ENCODE data around the gene RBCK1.

Gene RBCK1

DNA sequence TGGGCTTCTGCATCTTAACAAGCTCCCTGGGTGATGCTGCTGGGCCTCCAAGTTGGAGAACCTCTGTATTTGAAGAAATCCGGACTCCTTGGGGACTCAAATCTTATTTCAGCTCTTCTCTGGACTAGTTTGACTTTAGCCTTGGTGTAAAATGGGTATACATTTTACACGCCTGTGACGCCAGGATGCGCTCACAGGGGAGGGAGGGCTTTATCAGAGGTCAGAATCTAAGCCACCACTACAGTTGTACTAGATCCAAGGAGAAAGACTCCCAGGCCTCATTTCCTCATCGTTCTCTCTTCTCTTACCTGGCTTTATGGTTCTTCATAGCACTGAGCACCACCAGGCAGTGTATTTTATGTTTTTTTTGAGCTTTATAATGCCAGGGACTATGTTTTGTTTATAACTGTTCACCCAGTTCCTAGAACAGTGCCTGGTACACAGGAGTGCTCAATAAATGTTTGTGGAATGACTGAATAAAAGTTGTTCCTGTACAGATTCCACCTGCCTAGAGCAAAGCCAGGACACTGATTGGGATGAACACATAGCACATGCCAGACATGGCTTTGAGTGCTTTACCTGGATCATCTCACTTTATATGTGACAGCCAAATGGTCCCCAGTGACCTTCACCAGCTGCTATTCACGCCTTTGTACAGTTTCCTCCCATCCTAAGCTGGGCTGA lies 5.1 kb upstream of the RBCK1 start:
- H3K9me3 ChIP-seq (replicated peaks; ENCODE audit: low read length), result no peaks in the 10 kb centered on the region
- no peaks in the 10 kb centered on the region for H3K36me3 ChIP-seq (ENCODE audit: insufficient read depth, low read length)
- no peak overlapping the region for H3K9ac ChIP-seq (ENCODE audit: low read depth, low read length)
- H3K4me2 ChIP-seq (ENCODE audit: low read length), result no peak overlapping the region
- H3K4me3 ChIP-seq (ENCODE audit: low read length), result no peak overlapping the region
- H3K4me1 ChIP-seq (ENCODE audit: control insufficient read depth, insufficient read depth, low read length), result peaks cover 6% of the 10 kb centered on the region
- no peaks in the 10 kb centered on the region for H3K27me3 ChIP-seq (ENCODE audit: control insufficient read depth, insufficient read depth, low read length)

- Histone ChIP-seq H3K27me3 (ENCODE audit: control insufficient read depth, insufficient read depth, low read length) (no peaks in the 10 kb centered on the region), H3K4me3 (ENCODE audit: low read length) (no peak overlapping the region), H3K36me3 (ENCODE audit: insufficient read depth, low read length) (no peaks in the 10 kb centered on the region), H3K9ac (ENCODE audit: low read depth, low read length) (no peak overlapping the region), H3K4me1 (ENCODE audit: control insufficient read depth, insufficient read depth, low read length) (peaks cover 6% of the 10 kb centered on the region), H3K4me2 (ENCODE audit: low read length) (no peak overlapping the region), H3K9me3 (replicated peaks; ENCODE audit: low read length) (no peaks in the 10 kb centered on the region)
Observed at GRCh38 chr20:403582-403957, 4.5 kb upstream of the RBCK1 start.

GRCh38 chr20:404088-404487 lies 4.0 kb upstream of the RBCK1 start:
- no peak overlapping the region for H3K4me3 ChIP-seq (ENCODE audit: low read length)
- H3K4me1 ChIP-seq (ENCODE audit: control insufficient read depth, insufficient read depth, low read length), result peaks cover 9% of the 10 kb centered on the region
- no peaks in the 10 kb centered on the region for H3K9me3 ChIP-seq (replicated peaks; ENCODE audit: low read length)
- no peak overlapping the region for H3K4me2 ChIP-seq (ENCODE audit: low read length)
- no peaks in the 10 kb centered on the region for H3K36me3 ChIP-seq (ENCODE audit: insufficient read depth, low read length)
- no peaks in the 10 kb centered on the region for H3K27me3 ChIP-seq (ENCODE audit: control insufficient read depth, insufficient read depth, low read length)
- H3K9ac ChIP-seq (ENCODE audit: low read depth, low read length), result no peak overlapping the region

DNA sequence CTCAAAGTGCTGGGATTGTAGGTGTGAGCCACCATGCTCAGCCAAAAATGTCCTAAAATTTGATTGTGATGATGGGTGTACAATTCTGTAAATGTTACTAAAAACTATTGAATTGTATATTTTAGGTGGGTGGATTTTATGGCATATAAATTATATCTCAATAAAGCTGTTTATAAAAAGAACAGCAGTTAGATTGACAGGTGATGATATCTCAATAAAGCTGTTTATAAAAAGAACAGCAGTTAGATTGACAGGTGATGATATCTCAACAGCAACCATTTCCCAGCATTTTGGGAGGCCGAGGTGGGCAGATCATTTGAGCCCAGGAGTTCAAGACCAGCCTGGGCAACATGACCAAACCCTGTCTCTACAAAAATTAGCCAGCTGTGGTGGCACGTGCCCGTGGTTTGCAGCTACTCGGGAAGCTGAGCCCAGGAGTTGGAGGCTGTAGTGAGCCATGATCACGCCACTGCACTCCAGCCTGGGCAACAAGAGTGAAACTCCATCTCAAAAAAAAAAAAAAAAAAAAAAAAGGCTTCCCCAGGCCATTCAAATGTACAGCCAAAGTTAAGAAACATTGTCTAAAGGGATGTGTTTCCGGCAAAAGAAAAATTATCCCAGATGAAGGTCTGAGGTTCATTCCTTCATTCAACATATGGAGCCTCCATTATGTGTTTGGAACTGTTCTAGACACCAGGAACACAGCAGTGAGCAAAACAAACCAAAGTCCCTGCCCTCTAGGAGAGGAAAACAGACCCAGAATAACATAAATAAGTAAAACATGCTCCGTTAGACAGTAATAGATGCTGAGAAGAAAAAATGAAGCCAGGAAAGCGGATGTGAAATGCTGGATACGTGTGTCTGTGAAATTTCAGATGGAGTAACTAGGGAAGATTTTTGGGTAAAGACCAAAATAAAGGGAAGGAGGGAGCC lies 1.6 kb upstream of the RBCK1 start:
- Histone ChIP-seq H3K27me3 (ENCODE audit: control insufficient read depth, insufficient read depth, low read length) (no peaks in the 10 kb centered on the region), H3K4me3 (ENCODE audit: low read length) (no peak overlapping the region), H3K4me2 (ENCODE audit: low read length) (peak overlapping the region; percentile 97), H3K9ac (ENCODE audit: low read depth, low read length) (no peak overlapping the region), H3K4me1 (ENCODE audit: control insufficient read depth, insufficient read depth, low read length) (peaks cover 21% of the 10 kb centered on the region), H3K9me3 (replicated peaks; ENCODE audit: low read length) (no peaks in the 10 kb centered on the region), H3K36me3 (ENCODE audit: insufficient read depth, low read length) (peaks cover 13% of the 10 kb centered on the region)

GRCh38 chr20:407133-407952 lies 756 bp upstream of the RBCK1 start:
- peak overlapping the region; percentile 97 for H3K4me2 ChIP-seq (ENCODE audit: low read length)
- H3K9me3 ChIP-seq (replicated peaks; ENCODE audit: low read length), result no peaks in the 10 kb centered on the region
- H3K4me1 ChIP-seq (ENCODE audit: control insufficient read depth, insufficient read depth, low read length), result peaks cover 21% of the 10 kb centered on the region
- H3K4me3 ChIP-seq (ENCODE audit: low read length), result peak overlapping the region; percentile 78
- no peaks in the 10 kb centered on the region for H3K27me3 ChIP-seq (ENCODE audit: control insufficient read depth, insufficient read depth, low read length)
- H3K36me3 ChIP-seq (ENCODE audit: insufficient read depth, low read length), result peaks cover 20% of the 10 kb centered on the region
- peak overlapping the region; percentile 74 for H3K9ac ChIP-seq (ENCODE audit: low read depth, low read length)

DNA sequence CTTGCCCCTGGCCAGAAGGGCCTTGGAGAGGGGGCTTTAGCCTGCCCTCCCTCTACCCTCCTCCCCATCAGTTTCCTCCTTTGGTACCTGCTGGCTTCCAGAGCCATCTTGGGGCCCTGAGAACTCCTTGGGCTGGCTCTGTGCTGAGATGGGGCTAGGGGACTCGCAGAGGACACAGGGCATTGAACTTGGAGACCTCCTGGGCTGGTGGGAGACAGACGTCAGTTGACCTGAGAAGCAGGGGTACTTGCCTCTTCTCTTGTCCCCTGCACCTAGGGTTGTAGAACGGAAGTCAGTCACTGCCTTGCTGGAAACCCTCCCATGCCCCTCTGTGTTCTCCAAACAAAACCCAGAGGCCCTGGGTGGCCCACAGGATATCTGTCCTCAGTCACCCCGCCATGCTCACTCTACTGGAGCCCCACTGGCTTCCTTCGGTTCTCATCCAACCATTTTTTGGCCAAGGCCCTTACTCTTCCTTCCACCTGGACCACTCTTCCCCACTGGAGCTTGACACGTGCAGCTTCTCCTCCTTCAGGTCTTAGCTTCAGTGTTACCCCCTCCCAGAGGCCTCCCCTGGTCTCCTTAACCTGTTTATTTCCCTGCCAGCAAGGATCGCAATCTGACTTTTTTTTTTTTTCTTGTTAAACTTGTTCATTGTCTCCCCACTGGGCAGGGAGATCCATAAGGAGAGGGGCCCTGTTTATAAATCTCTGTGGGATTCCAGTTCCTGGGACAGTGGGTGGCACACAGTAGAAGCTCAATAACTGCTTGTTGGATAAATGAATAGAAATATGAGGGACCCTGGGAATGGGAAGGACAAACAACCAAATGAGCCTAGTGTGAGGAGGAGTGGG lies 971 bp downstream of the RBCK1 start:
- Histone ChIP-seq H3K9me3 (replicated peaks; ENCODE audit: low read length) (no peaks in the 10 kb centered on the region), H3K4me3 (ENCODE audit: low read length) (peak overlapping the region; percentile 89), H3K4me1 (ENCODE audit: control insufficient read depth, insufficient read depth, low read length) (peaks cover 21% of the 10 kb centered on the region), H3K4me2 (ENCODE audit: low read length) (peak overlapping the region; percentile 93), H3K27me3 (ENCODE audit: control insufficient read depth, insufficient read depth, low read length) (no peaks in the 10 kb centered on the region), H3K36me3 (ENCODE audit: insufficient read depth, low read length) (peaks cover 30% of the 10 kb centered on the region), H3K9ac (ENCODE audit: low read depth, low read length) (peak overlapping the region; percentile 100)

DNA sequence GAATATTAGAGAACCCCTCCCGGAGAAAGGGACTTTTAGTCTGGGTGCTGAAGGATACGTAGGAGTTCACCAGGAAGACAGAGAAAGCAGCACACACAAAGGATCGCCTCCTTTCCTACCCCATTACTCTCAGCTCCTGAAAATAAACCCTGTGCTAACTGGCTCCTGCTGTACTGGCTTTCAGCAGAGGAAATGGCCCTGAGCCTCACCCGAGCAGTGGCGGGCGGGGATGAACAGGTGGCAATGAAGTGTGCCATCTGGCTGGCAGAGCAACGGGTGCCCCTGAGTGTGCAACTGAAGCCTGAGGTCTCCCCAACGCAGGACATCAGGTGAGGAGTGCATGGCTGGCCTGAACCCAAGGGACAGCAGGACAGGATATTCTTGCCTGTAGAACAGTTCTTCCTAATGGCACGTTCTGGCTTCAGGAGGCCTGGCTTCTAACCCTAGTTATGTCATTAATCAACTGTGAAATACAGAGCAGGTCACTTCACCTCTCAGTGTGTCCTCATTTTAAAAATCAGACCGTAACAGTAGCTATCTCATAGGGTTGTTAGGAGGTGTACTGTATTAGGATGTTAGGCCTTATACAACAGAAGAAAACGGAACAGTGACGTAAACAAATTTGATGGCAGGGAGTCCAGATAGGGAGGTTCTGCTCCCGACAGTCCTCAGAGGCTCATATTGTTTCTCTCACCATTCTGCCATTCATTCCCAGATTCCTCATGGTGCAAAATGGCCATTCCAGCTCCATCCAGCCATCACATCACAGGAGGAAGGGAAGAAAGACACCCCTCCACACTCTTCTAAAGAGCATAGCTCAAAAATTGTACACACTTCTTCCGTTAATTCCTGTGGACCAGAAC lies 1.8 kb downstream of the RBCK1 start:
- peak overlapping the region; percentile 93 for H3K4me2 ChIP-seq (ENCODE audit: low read length)
- no peaks in the 10 kb centered on the region for H3K27me3 ChIP-seq (ENCODE audit: control insufficient read depth, insufficient read depth, low read length)
- peak overlapping the region; percentile 100 for H3K9ac ChIP-seq (ENCODE audit: low read depth, low read length)
- peaks cover 30% of the 10 kb centered on the region for H3K36me3 ChIP-seq (ENCODE audit: insufficient read depth, low read length)
- H3K4me1 ChIP-seq (ENCODE audit: control insufficient read depth, insufficient read depth, low read length), result peaks cover 21% of the 10 kb centered on the region
- H3K9me3 ChIP-seq (replicated peaks; ENCODE audit: low read length), result no peaks in the 10 kb centered on the region
- H3K4me3 ChIP-seq (ENCODE audit: low read length), result peak overlapping the region; percentile 89

DNA sequence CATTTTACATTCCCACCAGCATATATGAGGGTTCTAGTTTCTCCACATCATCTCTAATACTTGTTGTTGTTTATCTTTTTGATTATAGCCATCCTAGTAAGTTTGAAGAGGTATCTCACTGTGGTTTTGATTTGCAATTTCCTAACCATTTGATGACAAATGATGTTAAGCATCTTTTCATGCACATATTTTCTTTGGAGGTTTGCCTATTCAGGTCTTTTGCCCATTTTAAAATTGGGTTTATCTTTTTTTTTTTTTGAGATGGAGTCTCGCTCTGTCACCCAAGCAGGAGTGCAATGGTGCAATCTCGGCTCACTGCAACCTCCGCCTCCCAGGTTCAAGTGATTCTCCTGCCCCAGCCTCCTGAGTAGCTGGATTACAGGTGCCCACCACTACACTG lies 4.0 kb downstream of the RBCK1 start:
- Histone ChIP-seq H3K4me2 (ENCODE audit: low read length) (no peak overlapping the region), H3K9ac (ENCODE audit: low read depth, low read length) (no peak overlapping the region), H3K4me3 (ENCODE audit: low read length) (no peak overlapping the region), H3K27me3 (ENCODE audit: control insufficient read depth, insufficient read depth, low read length) (no peaks in the 10 kb centered on the region), H3K36me3 (ENCODE audit: insufficient read depth, low read length) (peaks cover 30% of the 10 kb centered on the region), H3K9me3 (replicated peaks; ENCODE audit: low read length) (no peaks in the 10 kb centered on the region), H3K4me1 (ENCODE audit: control insufficient read depth, insufficient read depth, low read length) (peaks cover 33% of the 10 kb centered on the region)

DNA sequence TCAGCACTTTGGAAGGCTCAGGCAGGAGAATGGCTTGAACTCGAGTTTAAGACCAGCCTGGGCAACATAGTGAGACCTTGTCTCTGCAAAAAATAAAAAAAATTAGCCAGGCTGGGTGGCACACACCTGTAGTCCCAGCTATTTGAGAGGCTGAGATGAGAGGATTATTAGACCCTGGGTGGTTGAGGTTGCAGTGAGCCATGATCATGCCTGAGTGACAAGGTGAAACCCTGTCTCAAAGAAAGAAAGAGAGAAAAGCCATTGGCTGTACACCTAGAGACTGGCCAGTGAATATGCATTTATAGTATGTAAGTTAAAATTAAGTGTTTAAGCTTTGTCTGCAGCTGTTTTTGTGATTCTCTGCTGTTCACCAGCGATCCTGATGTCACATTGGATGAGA lies 6.1 kb downstream of the RBCK1 start:
- H3K27me3 ChIP-seq (ENCODE audit: control insufficient read depth, insufficient read depth, low read length), result no peaks in the 10 kb centered on the region
- no peak overlapping the region for H3K4me2 ChIP-seq (ENCODE audit: low read length)
- H3K9me3 ChIP-seq (replicated peaks; ENCODE audit: low read length), result no peaks in the 10 kb centered on the region
- H3K4me1 ChIP-seq (ENCODE audit: control insufficient read depth, insufficient read depth, low read length), result peaks cover 24% of the 10 kb centered on the region
- H3K4me3 ChIP-seq (ENCODE audit: low read length), result no peak overlapping the region
- H3K9ac ChIP-seq (ENCODE audit: low read depth, low read length), result no peak overlapping the region
- H3K36me3 ChIP-seq (ENCODE audit: insufficient read depth, low read length), result peaks cover 32% of the 10 kb centered on the region

- Histone ChIP-seq H3K27me3 (ENCODE audit: control insufficient read depth, insufficient read depth, low read length) (no peaks in the 10 kb centered on the region), H3K36me3 (ENCODE audit: insufficient read depth, low read length) (peaks cover 35% of the 10 kb centered on the region), H3K9me3 (replicated peaks; ENCODE audit: low read length) (no peaks in the 10 kb centered on the region), H3K4me3 (ENCODE audit: low read length) (no peak overlapping the region), H3K4me2 (ENCODE audit: low read length) (peak overlapping the region; percentile 57), H3K9ac (ENCODE audit: low read depth, low read length) (no peak overlapping the region), H3K4me1 (ENCODE audit: control insufficient read depth, insufficient read depth, low read length) (peaks cover 13% of the 10 kb centered on the region)
Observed at GRCh38 chr20:415820-416322, 7.8 kb downstream of the RBCK1 start.
